WI38 (cell line): Measurements from ENCODE around the gene DPM1.
"Not testable (repeated sequence)": the region's sequence is repeated elsewhere in the genome, so short reads cannot be mapped to it uniquely, and the experiment has no call there.

ENCODE experiments used
- H3K4me3 ChIP-seq: 2 replicates; pipeline ENCODE4 v1.5.1; 2011; ENCODE audit warnings: low read depth, mild to moderate bottlenecking, control low read depth, low read length
- TF ChIP-seq, protein P1 (sequence below): IDR thresholded peaks from 2 replicates; pipeline ENCODE4 v1.5.1; 2012; ENCODE audit warnings: low read depth, mild to moderate bottlenecking, control low read depth, low read length

DPM1 gene

DNA sequence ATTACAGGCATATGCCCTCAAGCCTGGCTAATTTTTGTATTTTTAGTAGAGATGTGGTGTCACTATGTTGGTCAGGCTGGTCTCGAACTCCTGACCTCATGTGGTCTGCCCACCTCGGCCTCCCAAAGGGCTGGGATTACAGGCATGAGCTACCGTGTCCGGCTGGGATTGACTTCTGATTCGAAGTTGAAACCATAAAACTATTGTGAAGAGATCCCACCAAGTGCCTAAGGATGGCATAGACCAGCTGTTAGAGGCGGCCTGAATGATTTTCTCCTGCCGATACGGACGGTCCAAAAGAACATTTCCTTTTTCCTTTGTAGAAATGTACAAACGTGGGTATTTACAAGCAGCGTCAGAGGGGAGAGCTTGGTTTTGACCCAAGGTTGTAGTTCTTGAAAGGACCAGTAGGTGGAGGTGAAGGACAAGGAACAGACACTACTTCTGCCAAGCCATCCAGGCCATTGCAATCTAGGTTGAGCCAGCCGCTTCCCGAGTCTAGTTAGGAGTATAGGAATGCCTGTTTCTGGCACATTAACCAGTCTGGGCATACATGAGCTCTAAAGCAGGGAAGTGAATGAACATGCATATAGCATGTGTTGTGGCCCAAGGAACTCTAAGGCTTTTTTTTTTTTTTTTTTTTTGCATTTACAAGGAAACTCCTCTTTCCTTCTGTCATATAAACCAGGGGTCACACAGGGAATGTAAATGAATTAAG, 29.3 kb upstream of the DPM1 start:
- no peak overlapping the region for H3K4me3 ChIP-seq
- TF ChIP-seq, protein P1, sequence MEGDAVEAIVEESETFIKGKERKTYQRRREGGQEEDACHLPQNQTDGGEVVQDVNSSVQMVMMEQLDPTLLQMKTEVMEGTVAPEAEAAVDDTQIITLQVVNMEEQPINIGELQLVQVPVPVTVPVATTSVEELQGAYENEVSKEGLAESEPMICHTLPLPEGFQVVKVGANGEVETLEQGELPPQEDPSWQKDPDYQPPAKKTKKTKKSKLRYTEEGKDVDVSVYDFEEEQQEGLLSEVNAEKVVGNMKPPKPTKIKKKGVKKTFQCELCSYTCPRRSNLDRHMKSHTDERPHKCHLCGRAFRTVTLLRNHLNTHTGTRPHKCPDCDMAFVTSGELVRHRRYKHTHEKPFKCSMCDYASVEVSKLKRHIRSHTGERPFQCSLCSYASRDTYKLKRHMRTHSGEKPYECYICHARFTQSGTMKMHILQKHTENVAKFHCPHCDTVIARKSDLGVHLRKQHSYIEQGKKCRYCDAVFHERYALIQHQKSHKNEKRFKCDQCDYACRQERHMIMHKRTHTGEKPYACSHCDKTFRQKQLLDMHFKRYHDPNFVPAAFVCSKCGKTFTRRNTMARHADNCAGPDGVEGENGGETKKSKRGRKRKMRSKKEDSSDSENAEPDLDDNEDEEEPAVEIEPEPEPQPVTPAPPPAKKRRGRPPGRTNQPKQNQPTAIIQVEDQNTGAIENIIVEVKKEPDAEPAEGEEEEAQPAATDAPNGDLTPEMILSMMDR = peak; percentile 82

DNA sequence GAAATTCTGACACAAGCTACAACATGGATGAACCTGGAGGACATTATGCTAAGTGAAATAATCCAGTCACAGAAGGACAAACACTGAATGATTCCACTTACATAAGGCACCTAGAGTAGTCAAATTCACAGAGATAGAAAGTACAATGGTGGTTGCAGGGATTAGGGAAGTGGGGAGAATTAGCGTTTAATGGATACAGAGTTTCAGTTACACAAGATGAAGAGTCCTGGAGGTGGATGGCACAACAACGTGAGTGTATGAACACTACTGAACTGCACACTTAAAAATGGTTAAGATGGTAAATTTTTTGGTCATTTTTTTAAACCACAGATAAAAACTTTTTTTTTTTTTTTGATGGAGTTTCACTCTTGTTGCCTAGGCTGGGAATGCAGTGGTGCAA, 25.0 kb upstream of the DPM1 start:
- TF ChIP-seq, protein P1 = no peak
- no peak overlapping the region for H3K4me3 ChIP-seq

DNA sequence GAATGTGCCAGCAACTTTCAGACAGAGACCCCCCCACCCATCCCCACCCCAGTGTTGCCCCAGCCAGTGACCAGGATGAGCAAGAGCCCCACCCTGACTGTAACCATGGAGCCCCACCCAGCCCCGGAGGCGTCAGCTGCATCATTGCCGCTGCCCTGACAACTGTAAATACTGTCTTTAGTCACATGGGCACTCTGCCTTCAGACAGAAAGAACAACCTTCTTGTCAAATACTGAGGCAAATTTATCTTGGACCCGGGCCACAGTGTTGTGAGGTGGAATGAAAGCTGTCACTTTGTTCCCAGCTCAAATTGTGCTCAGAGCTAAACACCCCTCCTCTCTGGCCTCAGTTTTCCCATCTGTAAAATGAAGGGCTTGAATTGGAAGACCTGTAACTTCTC, 24.0 kb upstream of the DPM1 start:
- no peak overlapping the region for H3K4me3 ChIP-seq
- TF ChIP-seq, protein P1 = no peak

DNA sequence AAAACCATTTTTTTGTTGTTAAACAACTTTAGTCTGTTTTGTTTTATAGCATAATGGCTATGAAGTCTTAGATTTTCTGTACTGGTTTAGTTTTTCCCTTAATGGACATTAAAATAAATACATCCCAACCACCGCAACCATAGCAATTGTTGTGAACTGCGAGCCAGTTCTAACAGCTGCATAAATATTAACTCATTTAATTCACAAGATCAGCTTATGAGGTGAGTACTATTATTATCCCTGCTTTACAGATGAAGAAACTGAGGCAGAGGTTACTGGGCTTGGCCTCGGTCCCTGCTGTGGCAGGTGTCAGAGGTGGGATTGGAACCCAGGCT, 23.3 kb upstream of the DPM1 start:
- no peak overlapping the region for H3K4me3 ChIP-seq
- TF ChIP-seq, protein P1 = no peak

DNA sequence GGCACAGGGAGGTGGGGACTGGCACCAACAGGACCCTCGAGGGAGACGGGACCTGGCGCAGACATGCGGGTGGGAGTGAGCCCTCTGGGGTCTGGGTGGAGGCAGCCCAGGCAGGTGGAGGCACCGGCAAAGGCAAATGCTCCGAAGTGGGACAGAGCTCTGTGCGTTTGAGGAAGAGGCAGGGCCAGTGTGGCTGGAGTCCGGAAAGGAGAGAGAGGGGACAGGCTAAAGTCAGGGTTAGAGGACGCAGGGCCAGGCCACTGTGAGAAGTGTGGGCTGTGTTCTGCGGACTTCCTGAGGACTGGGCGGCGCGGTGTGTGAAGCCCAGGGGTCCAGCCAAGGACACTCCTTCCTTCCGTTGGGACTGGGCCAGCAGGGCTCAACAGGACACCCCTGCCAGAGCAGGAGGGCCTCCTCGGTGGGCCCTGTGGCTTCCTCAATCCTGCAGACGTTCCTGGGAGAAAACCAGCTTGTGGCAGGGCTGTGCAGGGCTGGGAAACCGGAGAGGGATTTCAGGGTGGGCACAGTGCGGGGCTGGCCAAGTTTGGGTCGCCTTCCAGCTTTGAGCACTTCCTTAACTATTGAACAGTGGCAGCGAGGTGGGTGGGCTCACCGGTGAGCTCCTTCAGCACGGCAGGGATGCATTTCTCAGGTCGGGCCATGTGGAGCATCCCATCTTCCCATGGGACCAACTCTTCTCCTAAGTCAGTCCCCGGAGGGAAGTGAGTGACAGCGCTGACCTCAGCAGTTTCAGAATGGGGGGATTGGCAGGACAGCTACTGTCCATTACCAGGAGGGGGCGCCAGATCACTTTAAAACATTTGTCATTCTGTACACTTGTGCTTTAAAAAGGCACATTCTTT, 22.8 kb upstream of the DPM1 start:
- no peak overlapping the region for H3K4me3 ChIP-seq
- TF ChIP-seq, protein P1 = peak; percentile 72

DNA sequence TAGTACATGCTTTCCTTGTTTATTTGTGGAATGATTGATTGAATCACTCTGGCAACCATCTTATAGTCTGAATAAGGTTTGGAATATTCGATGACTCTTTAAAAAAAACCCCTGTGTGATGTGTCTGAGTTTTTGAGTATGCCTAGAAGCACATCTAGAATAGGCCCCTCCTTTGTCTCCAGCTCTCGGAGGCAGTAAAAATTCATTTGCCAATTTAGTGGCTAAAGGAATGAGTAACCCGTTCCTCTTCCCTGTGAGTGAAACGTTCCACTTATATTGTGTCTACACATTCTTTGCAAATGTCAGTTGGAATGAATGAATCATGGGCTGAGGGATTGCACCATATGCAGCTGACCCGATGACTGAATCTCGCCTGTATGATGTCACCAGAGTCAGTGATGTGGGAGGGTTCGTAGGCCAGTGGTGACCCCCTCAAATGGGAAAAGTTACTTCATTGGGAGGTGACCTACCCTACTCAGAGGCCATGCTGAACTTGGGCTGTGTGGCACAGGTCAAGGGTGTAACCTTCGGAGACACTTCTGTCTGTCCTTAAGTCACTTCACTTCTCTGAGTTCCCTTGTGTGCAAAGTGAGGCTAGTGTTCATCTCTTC, 21.8 kb upstream of the DPM1 start:
- H3K4me3 ChIP-seq = no peak overlapping the region
- TF ChIP-seq, protein P1 = no peak

DNA sequence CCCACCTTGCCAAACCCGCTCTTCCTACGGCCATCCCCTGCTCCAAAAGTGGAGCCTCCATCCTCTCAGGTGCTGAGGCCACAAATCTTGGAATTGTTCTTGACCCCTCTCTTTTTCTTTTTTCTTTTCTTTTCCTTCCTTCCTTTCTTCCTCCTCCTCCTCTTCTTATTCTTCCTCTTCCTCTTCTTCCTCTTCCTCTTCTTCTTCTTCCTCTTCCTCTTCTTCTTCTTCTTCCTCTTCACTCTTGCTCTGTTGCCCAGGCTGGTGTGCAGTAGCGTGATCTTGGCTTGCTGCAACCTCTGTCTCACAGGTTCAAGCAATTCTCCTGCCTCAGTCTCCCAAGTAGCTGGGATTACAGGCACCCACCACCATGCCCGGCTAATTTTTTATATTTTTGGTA, 20.2 kb upstream of the DPM1 start:
- not testable (repeated sequence) for H3K4me3 ChIP-seq
